ENCODE results near the gene ADAT3.

ADAT3 gene

GRCh38 chr19:1914826-1915341 is 9.7 kb downstream of the ADAT3 start:
- no peak overlapping the region for H3K9ac ChIP-seq (ENCODE audit: low read length)
- no peak overlapping the region for H3K4me3 ChIP-seq (ENCODE audit: low read length)
- no peak overlapping the region for H3K27ac ChIP-seq (ENCODE audit: low read length)
- TF ChIP-seq EZH2phosphoT487 (IDR thresholded peaks at IDR 0.05; ENCODE audit: low read length) (no peak), EZH2 (optimal IDR thresholded peaks at IDR 0.05; ENCODE audit: low read depth, low read length) (no peak), CTCF (IDR thresholded peaks at IDR 0.05; ENCODE audit: low read length) (no peak)
- no peaks in the 10 kb centered on the region for H4K20me1 ChIP-seq (ENCODE audit: insufficient read depth, low read length)
- no peak overlapping the region for H3K4me2 ChIP-seq (ENCODE audit: low read depth, low read length)
- H3F3A ChIP-seq (ENCODE audit: insufficient read depth, low read length), result no peaks in the 10 kb centered on the region
- DNase-seq, result no peak
- no peaks in the 10 kb centered on the region for H3K27me3 ChIP-seq (replicated peaks; ENCODE audit: insufficient read depth, low read length)
- no peaks in the 10 kb centered on the region for H3K9me3 ChIP-seq (replicated peaks; ENCODE audit: insufficient read depth, low read length)
- H3K79me2 ChIP-seq (ENCODE audit: low read length), result peaks cover 51% of the 10 kb centered on the region
- H3K4me1 ChIP-seq (ENCODE audit: low read length), result no peaks in the 10 kb centered on the region
- no peak overlapping the region for H2AFZ ChIP-seq (ENCODE audit: low read length)
- no peaks in the 10 kb centered on the region for H3K9me2 ChIP-seq (replicated peaks; ENCODE audit: insufficient read depth, low read length)
- 0 out of 2 replicates have a peak, but pooled peaks cover 2% of the 10 kb centered on the region for H3K36me3 ChIP-seq (replicated peaks; ENCODE audit: insufficient read depth, low read length)

- no peak overlapping the region for H3K4me3 ChIP-seq (ENCODE audit: low read length)
- H3K4me1 ChIP-seq (ENCODE audit: low read length), result no peaks in the 10 kb centered on the region
- peaks cover 28% of the 10 kb centered on the region for H3K79me2 ChIP-seq (ENCODE audit: low read length)
- no peak overlapping the region for H3K9ac ChIP-seq (ENCODE audit: low read length)
- no peaks in the 10 kb centered on the region for H3K27me3 ChIP-seq (replicated peaks; ENCODE audit: insufficient read depth, low read length)
- H3K9me3 ChIP-seq (replicated peaks; ENCODE audit: insufficient read depth, low read length), result no peaks in the 10 kb centered on the region
- TF ChIP-seq CTCF (IDR thresholded peaks at IDR 0.05; ENCODE audit: low read length) (no peak), EZH2phosphoT487 (IDR thresholded peaks at IDR 0.05; ENCODE audit: low read length) (no peak), EZH2 (optimal IDR thresholded peaks at IDR 0.05; ENCODE audit: low read depth, low read length) (no peak)
- H2AFZ ChIP-seq (ENCODE audit: low read length), result no peak overlapping the region
- H3K9me2 ChIP-seq (replicated peaks; ENCODE audit: insufficient read depth, low read length), result no peaks in the 10 kb centered on the region
- no peak overlapping the region for H3K27ac ChIP-seq (ENCODE audit: low read length)
- 0 out of 2 replicates have a peak, but pooled peaks cover 2% of the 10 kb centered on the region for H3K36me3 ChIP-seq (replicated peaks; ENCODE audit: insufficient read depth, low read length)
- H3F3A ChIP-seq (ENCODE audit: insufficient read depth, low read length), result no peaks in the 10 kb centered on the region
- no peaks in the 10 kb centered on the region for H4K20me1 ChIP-seq (ENCODE audit: insufficient read depth, low read length)
- no peak for DNase-seq
- no peak overlapping the region for H3K4me2 ChIP-seq (ENCODE audit: low read depth, low read length)
Measured at GRCh38 chr19:1917146-1917545, 11.9 kb downstream of the ADAT3 start.

- 0 out of 2 replicates have a peak, but pooled peaks cover 2% of the 10 kb centered on the region for H3K36me3 ChIP-seq (replicated peaks; ENCODE audit: insufficient read depth, low read length)
- H3K4me1 ChIP-seq (ENCODE audit: low read length), result peaks cover 3% of the 10 kb centered on the region
- no peak overlapping the region for H2AFZ ChIP-seq (ENCODE audit: low read length)
- no peak for TF ChIP-seq EZH2phosphoT487 (IDR thresholded peaks at IDR 0.05; ENCODE audit: low read length)
- TF ChIP-seq CTCF (IDR thresholded peaks at IDR 0.05; ENCODE audit: low read length), result no peak
- TF ChIP-seq EZH2 (optimal IDR thresholded peaks at IDR 0.05; ENCODE audit: low read depth, low read length), result no peak
- H3K79me2 ChIP-seq (ENCODE audit: low read length), result peaks cover 22% of the 10 kb centered on the region
- no peaks in the 10 kb centered on the region for H3K9me2 ChIP-seq (replicated peaks; ENCODE audit: insufficient read depth, low read length)
- peaks cover 5% of the 10 kb centered on the region; the same call in 1 of the 2 replicates for H3F3A ChIP-seq (ENCODE audit: insufficient read depth, low read length)
- H3K27ac ChIP-seq (ENCODE audit: low read length), result no peak overlapping the region
- no peak for DNase-seq
- H3K4me2 ChIP-seq (ENCODE audit: low read depth, low read length), result no peak overlapping the region
- no peak overlapping the region for H3K4me3 ChIP-seq (ENCODE audit: low read length)
- H4K20me1 ChIP-seq (ENCODE audit: insufficient read depth, low read length), result no peaks in the 10 kb centered on the region
- no peak overlapping the region for H3K9ac ChIP-seq (ENCODE audit: low read length)
- no peaks in the 10 kb centered on the region for H3K9me3 ChIP-seq (replicated peaks; ENCODE audit: insufficient read depth, low read length)
- H3K27me3 ChIP-seq (replicated peaks; ENCODE audit: insufficient read depth, low read length), result no peaks in the 10 kb centered on the region
Measured at GRCh38 chr19:1917926-1918325, 12.7 kb downstream of the ADAT3 start.
